HG02870 (cell line): ENCODE data around the gene COL4A4.

Experiments
- ATAC-seq: cut with Tn5 transposase; IDR thresholded peaks from one replicate; pipeline ENCODE4 v1.9.1; 2021; ENCODE audit warnings: mild to moderate bottlenecking, moderate library complexity; ENCODE audit not compliant: unreplicated experiment

COL4A4 gene

GRCh38 chr2:227163485-227163997 is 464 bp downstream of the COL4A4 start:
- ATAC-seq: peak; percentile 48

- ATAC-seq: no peak
Observed at GRCh38 chr2:227161947-227162346, 2.1 kb downstream of the COL4A4 start.

GRCh38 chr2:227160164-227160563 is 3.8 kb downstream of the COL4A4 start:
- no peak for ATAC-seq

GRCh38 chr2:227154986-227155774 is 8.8 kb downstream of the COL4A4 start:
- ATAC-seq: no peak

- no peak for ATAC-seq
Observed at GRCh38 chr2:227153758-227154486, 10.1 kb downstream of the COL4A4 start.

- no peak for ATAC-seq
Observed at GRCh38 chr2:227153307-227153706, 10.7 kb downstream of the COL4A4 start.

GRCh38 chr2:227152093-227152766 is 11.8 kb downstream of the COL4A4 start:
- ATAC-seq: peak; percentile 80

GRCh38 chr2:227150222-227150936 is 13.6 kb downstream of the COL4A4 start:
- ATAC-seq: no peak

GRCh38 chr2:227148106-227148505 is 15.9 kb downstream of the COL4A4 start:
- ATAC-seq: no peak

- no peak for ATAC-seq
Observed at GRCh38 chr2:227147023-227147422, 17.0 kb downstream of the COL4A4 start.

GRCh38 chr2:227146456-227146855 is 17.5 kb downstream of the COL4A4 start:
- no peak for ATAC-seq

- ATAC-seq: no peak
Observed at GRCh38 chr2:227143895-227144294, 20.1 kb downstream of the COL4A4 start.

GRCh38 chr2:227141301-227141700 is 22.7 kb downstream of the COL4A4 start:
- no peak for ATAC-seq

GRCh38 chr2:227134591-227134990 is 29.4 kb downstream of the COL4A4 start:
- ATAC-seq: no peak

GRCh38 chr2:227132986-227133385 is 31.0 kb downstream of the COL4A4 start:
- no peak for ATAC-seq

GRCh38 chr2:227130636-227131035 is 33.4 kb downstream of the COL4A4 start:
- ATAC-seq: no peak

GRCh38 chr2:227127201-227127600 is 36.8 kb downstream of the COL4A4 start:
- no peak for ATAC-seq

- no peak for ATAC-seq
Observed at GRCh38 chr2:227125506-227125905, 38.5 kb downstream of the COL4A4 start.

GRCh38 chr2:227124811-227125210 is 39.2 kb downstream of the COL4A4 start:
- ATAC-seq: no peak

- no peak for ATAC-seq
Observed at GRCh38 chr2:227123697-227124096, 40.3 kb downstream of the COL4A4 start.

GRCh38 chr2:227118353-227118752 is 45.7 kb downstream of the COL4A4 start:
- ATAC-seq: no peak
